HCT116 (cell line): ENCODE results near the gene CXCL5. TPM values are rescaled to one million over a fixed set of nuclear protein-coding genes. Genes with fewer than 3 reads are reported as not detected.

ENCODE experiments used
- ATAC-seq: fragments of 200-7000 bp; cut with Tn5 transposase; 2 replicates; pipeline ENCODE4 v1.9.1; 2020; ENCODE audit warnings: mild to moderate bottlenecking, moderate library complexity
- BruUV-seq: library from RNA; stranded (reverse); fragments of 400-500 nt; replicated peaks from 2 replicates; lab custom pipeline; 2021; lab: Mats Ljungman, UMichigan
- CTCF ChIA-PET: fragments of 300-600 bp; sonication (Branson Sonifier 250); formaldehyde crosslinking; loops from one replicate; lab custom pipeline; 2021; ENCODE audit warnings: antibody characterized with exemption; lab: Charles Lee
- POLR2A ChIA-PET: fragments of 300-600, 350-600 bp; sonication (Branson Sonifier 250); formaldehyde crosslinking; loops from one replicate; lab custom pipeline; 2021; ENCODE audit warnings: antibody characterized with exemption; lab: Charles Lee
- RAD21 ChIA-PET, 2 experiments: fragments of 300-600 bp; sonication (Branson Sonifier 250); formaldehyde crosslinking; loops; one replicate each; lab custom pipeline; 2023; ENCODE audit warnings: low total read pairs in 2 of 2; ENCODE audit not compliant: uncharacterized antibody in 2 of 2, unreplicated experiment in 2 of 2, low non-redundant PET in 1 of 2; lab: Charles Lee
- DNase-seq: peaks from one replicate; pipeline ENCODE4 v3.0.0-alpha.2; 2010; ENCODE audit warnings: low read depth, low spot score
- H2AFZ ChIP-seq: fragments of 200-600 bp; shearing (Covaris generic), sonication (generic); 2 replicates; pipeline ENCODE4 v1.6.1; 2017; ENCODE audit warnings: low read depth, mixed run types, mixed read lengths, antibody characterized with exemption, low read length; ENCODE audit not compliant: poor library complexity, severe bottlenecking
- H3K27ac ChIP-seq: 2 replicates; pipeline ENCODE4 v1.5.1; 2012; ENCODE audit warnings: low read depth, low read length
- H3K27me3 ChIP-seq: fragments of 200-600 bp; sonication (generic); 2 replicates; pipeline ENCODE4 v1.6.1; 2016; ENCODE audit warnings: mixed run types, low read length, mixed read lengths; ENCODE audit not compliant: insufficient read depth
- H3K36me3 ChIP-seq, 2 experiments: fragments of 200-500 bp in 1 of 2; fragments of 200-600 bp in 1 of 2; sonication (Bioruptor generic) in 1 of 2; sonication (generic) in 1 of 2; 2 replicates each; pipeline versions ENCODE4 v1.5.1 to v1.6.1; 2014 to 2016; ENCODE audit warnings: low read length in 2 of 2, inconsistent platforms in 1 of 2, mixed read lengths in 1 of 2, mixed run types in 1 of 2; ENCODE audit not compliant: insufficient read depth in 2 of 2, control insufficient read depth in 1 of 2
- H3K4me1 ChIP-seq, 2 experiments: fragments of 200-600 bp in 1 of 2; sonication (generic) in 1 of 2; 2 replicates each; pipeline versions ENCODE4 v1.5.1 to v1.6.1; 2012 to 2017; ENCODE audit warnings: low read length in 2 of 2, inconsistent platforms in 1 of 2, mild to moderate bottlenecking in 1 of 2, mixed read lengths in 1 of 2, mixed run types in 1 of 2, moderate library complexity in 1 of 2; ENCODE audit not compliant: insufficient read depth in 2 of 2, control insufficient read depth in 1 of 2
- H3K4me2 ChIP-seq: fragments of 200-600 bp; sonication (generic); 2 replicates; pipeline ENCODE4 v1.6.1; 2017; ENCODE audit warnings: mixed run types, low read length, mixed read lengths
- H3K4me3 ChIP-seq, 2 experiments: fragments of 200-600 bp in 1 of 2; sonication (generic) in 1 of 2; replicated peaks in 1 of 2; 2 replicates each; pipeline ENCODE4 v1.5.1; 2011 to 2016; ENCODE audit warnings: low read length in 2 of 2, control low read depth in 1 of 2, low read depth in 1 of 2, mild to moderate bottlenecking in 1 of 2, mixed read lengths in 1 of 2, mixed run types in 1 of 2
- H3K79me2 ChIP-seq: fragments of 200-600 bp; sonication (generic); 2 replicates; pipeline ENCODE4 v1.6.1; 2017; ENCODE audit warnings: mild to moderate bottlenecking, mixed run types, low read length, moderate library complexity, mixed read lengths; ENCODE audit not compliant: insufficient read depth
- H3K9ac ChIP-seq: fragments of 200-600 bp; sonication (generic); 2 replicates; pipeline ENCODE4 v1.6.1; 2016; ENCODE audit warnings: low read length, mixed read lengths
- H3K9me2 ChIP-seq: fragments of 200-600 bp; sonication (generic), shearing (Covaris generic); 2 replicates; pipeline ENCODE4 v1.6.1; 2017; ENCODE audit warnings: mixed run types, mild to moderate bottlenecking, moderate library complexity; ENCODE audit not compliant: insufficient read depth
- H3K9me3 ChIP-seq, 2 experiments: fragments of 200-500 bp in 1 of 2; fragments of 200-600 bp in 1 of 2; sonication (Bioruptor generic) in 1 of 2; sonication (generic) in 1 of 2; 2 replicates each; pipeline ENCODE4 v1.6.1; 2014 to 2017; ENCODE audit warnings: low read length in 2 of 2, mixed read lengths in 2 of 2, inconsistent platforms in 1 of 2, low read depth in 1 of 2, mild to moderate bottlenecking in 1 of 2, mixed run types in 1 of 2, moderate library complexity in 1 of 2; ENCODE audit not compliant: control insufficient read depth in 1 of 2, insufficient read depth in 1 of 2
- H4K20me1 ChIP-seq: fragments of 200-600 bp; sonication (generic), shearing (Covaris generic); 2 replicates; pipeline ENCODE4 v1.6.1; 2017; ENCODE audit warnings: mixed run types, mild to moderate bottlenecking, moderate library complexity; ENCODE audit not compliant: insufficient read depth
- EZH2 ChIP-seq: fragments of 200-600 bp; sonication (generic); IDR thresholded peaks from 2 replicates; pipeline ENCODE4 v1.6.1; 2017; ENCODE audit warnings: antibody characterized with exemption, mixed run types
- POLR2A ChIP-seq: IDR thresholded peaks from 2 replicates; pipeline ENCODE4 v1.7.0; 2011; ENCODE audit warnings: borderline replicate concordance; ENCODE audit not compliant: insufficient read depth, insufficient read length; ENCODE audit errors: extremely low read depth
- intact Hi-C: fragments of 100-400 bp; cut with micrococcal nuclease; formaldehyde crosslinking; loops from 2 replicates; pipeline ENCODE4 v1.10.0; 2022
- total RNA-seq: library from RNA; stranded (reverse); gene quantifications from one replicate; pipeline ENCODE4 v1.2.1, GENCODE V29; 2021; ENCODE audit not compliant: unreplicated experiment
- TF ChIP-seq, protein P1 (sequence below): IDR thresholded peaks from 2 replicates; pipeline ENCODE4 v1.6.1; 2011; ENCODE audit warnings: mild to moderate bottlenecking, low read length, moderate library complexity; ENCODE audit not compliant: insufficient replicate concordance; ENCODE audit errors: extremely low read depth

Gene CXCL5
- total RNA-seq, 1 experiment from 2014 or later: not detected

DNA sequence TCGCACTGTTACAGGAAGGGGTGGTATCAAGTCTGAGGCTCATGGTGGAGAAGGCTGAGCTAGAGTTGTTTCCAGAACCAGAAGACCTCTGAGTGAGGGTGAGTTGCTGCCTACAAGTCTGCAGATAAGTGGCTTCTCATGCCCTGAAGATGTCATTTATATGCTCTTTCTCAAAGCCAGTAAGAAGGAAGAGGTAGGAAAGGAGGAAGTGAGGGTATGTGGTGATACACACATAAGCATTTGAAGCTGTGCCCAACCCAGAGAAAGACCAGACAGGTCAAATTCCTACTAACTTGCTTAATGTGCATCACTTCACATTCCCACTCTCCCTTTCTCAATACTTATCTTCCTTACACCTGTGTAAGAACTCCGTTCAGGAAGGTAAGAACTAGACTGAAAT, 10.4 kb downstream of the CXCL5 start, which contains the start of gene PPBP:
PPBP (minus strand) TSS at position 130 of the 400 bp plus-strand sequence; CDS start at position 43, 87 bp downstream.
- no peak within 1 kb of the TSS for H3K9ac ChIP-seq
- H3K4me1 ChIP-seq: no peaks in the 10 kb centered on the region
- H3K79me2 ChIP-seq: no peaks in the 10 kb centered on the region
- CTCF ChIA-PET: no interaction called here
- POLR2A ChIA-PET: no interaction called here
- no peaks in the 10 kb centered on the region for H3K36me3 ChIP-seq
- ATAC-seq (no peak), DNase-seq (no peak)
- H3K27ac ChIP-seq: no peak within 1 kb of the TSS
- TF ChIP-seq, protein P1, sequence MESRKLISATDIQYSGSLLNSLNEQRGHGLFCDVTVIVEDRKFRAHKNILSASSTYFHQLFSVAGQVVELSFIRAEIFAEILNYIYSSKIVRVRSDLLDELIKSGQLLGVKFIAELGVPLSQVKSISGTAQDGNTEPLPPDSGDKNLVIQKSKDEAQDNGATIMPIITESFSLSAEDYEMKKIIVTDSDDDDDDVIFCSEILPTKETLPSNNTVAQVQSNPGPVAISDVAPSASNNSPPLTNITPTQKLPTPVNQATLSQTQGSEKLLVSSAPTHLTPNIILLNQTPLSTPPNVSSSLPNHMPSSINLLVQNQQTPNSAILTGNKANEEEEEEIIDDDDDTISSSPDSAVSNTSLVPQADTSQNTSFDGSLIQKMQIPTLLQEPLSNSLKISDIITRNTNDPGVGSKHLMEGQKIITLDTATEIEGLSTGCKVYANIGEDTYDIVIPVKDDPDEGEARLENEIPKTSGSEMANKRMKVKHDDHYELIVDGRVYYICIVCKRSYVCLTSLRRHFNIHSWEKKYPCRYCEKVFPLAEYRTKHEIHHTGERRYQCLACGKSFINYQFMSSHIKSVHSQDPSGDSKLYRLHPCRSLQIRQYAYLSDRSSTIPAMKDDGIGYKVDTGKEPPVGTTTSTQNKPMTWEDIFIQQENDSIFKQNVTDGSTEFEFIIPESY: no peak
- no peak for TF ChIP-seq EZH2
- H3K9me2 ChIP-seq: no peaks in the 10 kb centered on the region
- no peak within 1 kb of the TSS for H3K4me3 ChIP-seq
- no peak within 1 kb of the TSS for H2AFZ ChIP-seq
- no peaks in the 10 kb centered on the region for H3K9me3 ChIP-seq
- no peaks in the 10 kb centered on the region for H4K20me1 ChIP-seq
- H3K4me2 ChIP-seq: no peak within 1 kb of the TSS
- intact Hi-C loops: no loop called here
- RAD21 ChIA-PET: no interaction called here
- no TSS peak for BruUV-seq
- H3K27me3 ChIP-seq: no peaks in the 10 kb centered on the region

DNA sequence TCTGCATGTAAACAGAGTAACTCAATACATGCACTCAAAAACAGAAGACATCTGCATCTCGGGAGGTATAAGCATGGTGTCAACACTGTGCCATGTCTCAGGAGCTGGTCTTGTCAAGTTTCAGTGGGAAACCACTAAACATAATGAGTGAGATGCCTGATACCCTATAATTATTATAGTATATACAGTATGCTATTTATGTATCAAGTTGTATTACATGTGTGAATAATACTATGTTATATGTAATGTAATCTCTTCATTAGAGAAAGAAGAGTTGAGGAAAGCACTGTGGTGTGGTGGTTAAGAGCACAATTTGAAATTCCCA, 13.0 kb downstream of the CXCL5 start:
- Histone ChIP-seq H2AFZ (no peak overlapping the region), H3K4me2 (no peak overlapping the region), H3K79me2 (no peaks in the 10 kb centered on the region), H3K4me3 (no peak overlapping the region), H4K20me1 (no peaks in the 10 kb centered on the region), H3K9me3 (no peaks in the 10 kb centered on the region), H3K9me2 (no peaks in the 10 kb centered on the region), H3K4me1 (no peaks in the 10 kb centered on the region), H3K27ac (no peak overlapping the region), H3K36me3 (no peaks in the 10 kb centered on the region), H3K27me3 (no peaks in the 10 kb centered on the region), H3K9ac (no peak overlapping the region)
- intact Hi-C loops: no loop called here
- RAD21 ChIA-PET: no interaction called here
- TF ChIP-seq POLR2A: no peak
- no TSS peak for BruUV-seq
- ATAC-seq (no peak), DNase-seq (no peak)
- CTCF ChIA-PET: no interaction called here
- POLR2A ChIA-PET: no interaction called here
